Brain pericyte (primary cell): ENCODE measurements around the gene CLIC3.
"Not testable (repeated sequence)": the region's sequence is repeated elsewhere in the genome, so short reads cannot be mapped to it uniquely, and the experiment has no call there.

Experiments used
- DNase-seq: peaks from one replicate; pipeline ENCODE4 v3.0.0-alpha.2; 2012; ENCODE audit warnings: low read depth, low spot score

Gene CLIC3, protein sequence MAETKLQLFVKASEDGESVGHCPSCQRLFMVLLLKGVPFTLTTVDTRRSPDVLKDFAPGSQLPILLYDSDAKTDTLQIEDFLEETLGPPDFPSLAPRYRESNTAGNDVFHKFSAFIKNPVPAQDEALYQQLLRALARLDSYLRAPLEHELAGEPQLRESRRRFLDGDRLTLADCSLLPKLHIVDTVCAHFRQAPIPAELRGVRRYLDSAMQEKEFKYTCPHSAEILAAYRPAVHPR

DNA sequence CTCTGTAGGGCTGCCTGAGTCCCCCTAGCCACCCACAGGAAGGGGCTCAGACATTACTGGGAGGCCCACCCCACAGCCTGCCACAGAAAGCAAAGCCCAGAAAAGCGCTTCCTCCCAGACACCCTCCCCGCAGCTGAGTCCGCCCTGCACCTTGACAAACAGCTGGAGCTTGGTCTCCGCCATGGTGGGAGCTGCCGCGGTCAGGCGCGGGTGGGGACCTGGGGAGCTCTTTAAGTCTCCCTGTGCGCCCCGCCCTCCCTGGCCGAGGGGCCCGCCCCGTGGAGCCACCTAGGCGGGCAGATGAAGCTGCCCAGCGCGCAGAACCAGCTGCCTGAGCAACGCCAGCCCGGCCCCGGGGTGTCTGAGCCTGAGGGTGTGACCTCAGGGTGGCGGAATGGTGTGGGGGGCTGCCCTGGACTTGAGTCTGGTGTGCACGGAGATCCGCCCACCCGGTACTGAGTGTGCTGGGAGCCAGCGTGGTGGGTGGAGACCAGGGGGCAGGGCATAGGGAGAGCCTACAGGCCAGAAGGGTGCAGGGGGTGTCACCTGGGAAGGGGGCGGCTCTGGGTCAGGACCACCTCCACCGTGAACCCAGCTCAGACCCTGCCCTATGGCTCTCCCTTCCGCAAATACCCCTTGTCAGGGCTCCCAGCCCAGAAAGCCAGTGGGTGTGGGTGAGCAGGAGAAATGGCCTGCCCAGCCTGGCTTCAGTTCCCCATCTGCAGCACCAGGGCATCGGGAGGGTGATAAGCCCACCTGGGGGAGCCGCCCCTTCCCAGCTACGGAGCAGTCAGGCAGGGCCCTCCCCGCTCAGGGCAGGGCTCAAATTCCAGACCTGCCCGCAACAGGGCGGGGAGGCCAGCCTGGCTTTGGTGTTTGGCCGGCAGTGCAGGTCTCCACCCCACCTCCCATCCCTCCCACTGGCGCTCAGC, at the start of gene CLIC3:
Gene CLIC3, minus strand, starts transcription at position 208 of the 932 bp plus-strand sequence. Its CDS starts 25 bp downstream, at position 183.
- DNase-seq: no peak

- DNase-seq: no peak
Measured at GRCh38 chr9:137045294-137046087, 49.1 kb upstream of the CLIC3 start.

- no peak for DNase-seq
Measured at GRCh38 chr9:137044502-137045177, 48.3 kb upstream of the CLIC3 start.

GRCh38 chr9:137044037-137044436, 47.7 kb upstream of the CLIC3 start:
- no peak for DNase-seq

- no peak for DNase-seq
Measured at GRCh38 chr9:137042751-137043727, 46.7 kb upstream of the CLIC3 start.

GRCh38 chr9:137041124-137041523, 44.8 kb upstream of the CLIC3 start:
- DNase-seq: no peak

DNA sequence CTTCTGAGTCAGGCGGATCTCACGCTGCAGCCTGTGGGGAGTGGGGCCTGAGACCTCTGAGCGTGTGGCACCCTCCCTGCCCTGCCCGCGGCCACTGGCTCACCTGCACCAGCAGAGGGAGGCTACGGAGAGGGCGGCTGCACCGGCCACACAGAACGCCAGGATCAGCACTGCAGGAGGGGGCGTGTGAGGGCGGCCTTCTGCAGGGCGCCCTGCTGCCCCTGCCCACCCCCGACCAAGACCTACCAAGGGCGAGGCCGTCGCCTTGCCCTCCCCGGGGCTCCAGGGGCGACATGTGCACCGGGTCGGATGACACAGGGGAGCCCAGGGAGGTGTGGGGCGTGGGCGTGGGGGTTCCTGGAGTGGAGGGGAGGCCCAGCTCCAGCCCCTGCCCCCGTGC, 44.2 kb upstream of the CLIC3 start:
- DNase-seq: no peak

DNA sequence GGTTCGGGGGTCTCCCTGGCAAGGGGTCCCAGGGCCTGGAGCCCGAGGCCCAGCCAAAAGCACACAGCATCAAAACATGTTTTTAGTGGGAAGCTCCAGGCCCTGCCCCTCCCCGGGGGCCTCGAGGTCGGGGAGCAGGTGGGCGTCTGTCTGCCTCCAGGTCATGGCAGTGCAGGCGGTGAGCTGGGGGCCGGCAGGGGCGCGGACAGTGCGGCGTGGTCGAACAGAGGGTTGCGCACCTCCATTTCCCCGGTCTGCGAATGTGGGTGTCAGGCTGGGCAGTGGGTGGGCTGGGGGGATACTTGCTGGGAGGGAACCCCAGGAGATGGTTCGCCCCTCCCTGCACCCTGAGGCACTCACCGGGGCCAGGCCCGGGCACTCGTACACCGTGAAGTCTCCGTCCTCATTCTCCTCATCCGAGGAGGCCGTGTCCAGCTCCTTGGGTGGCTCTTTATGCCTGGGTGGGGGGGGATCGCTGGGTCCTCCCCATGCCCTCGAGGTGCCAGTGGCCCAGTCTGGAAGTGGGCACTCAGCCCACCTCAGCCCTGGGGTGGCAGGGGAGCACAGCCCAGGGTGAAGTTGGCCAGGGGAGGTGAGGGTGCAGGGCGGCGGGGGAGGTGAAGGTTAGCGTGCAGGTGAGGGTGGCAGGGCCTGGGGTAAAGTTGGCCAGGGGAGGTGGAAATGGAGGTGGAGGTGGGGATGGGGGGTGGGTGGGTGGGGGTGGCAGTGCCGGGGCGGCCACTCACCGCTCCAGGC, 43.4 kb upstream of the CLIC3 start:
- no peak for DNase-seq

GRCh38 chr9:137038916-137039315, 42.5 kb upstream of the CLIC3 start:
- no peak for DNase-seq

GRCh38 chr9:137037483-137037882, 41.1 kb upstream of the CLIC3 start:
- DNase-seq: no peak

- no peak for DNase-seq
Measured at GRCh38 chr9:137037035-137037434, 40.7 kb upstream of the CLIC3 start.

- DNase-seq: no peak
Measured at GRCh38 chr9:137035937-137036336, 39.6 kb upstream of the CLIC3 start.

GRCh38 chr9:137035507-137035834, 39.1 kb upstream of the CLIC3 start:
- no peak for DNase-seq

- no peak for DNase-seq
Measured at GRCh38 chr9:137034709-137035506, 38.5 kb upstream of the CLIC3 start.

DNA sequence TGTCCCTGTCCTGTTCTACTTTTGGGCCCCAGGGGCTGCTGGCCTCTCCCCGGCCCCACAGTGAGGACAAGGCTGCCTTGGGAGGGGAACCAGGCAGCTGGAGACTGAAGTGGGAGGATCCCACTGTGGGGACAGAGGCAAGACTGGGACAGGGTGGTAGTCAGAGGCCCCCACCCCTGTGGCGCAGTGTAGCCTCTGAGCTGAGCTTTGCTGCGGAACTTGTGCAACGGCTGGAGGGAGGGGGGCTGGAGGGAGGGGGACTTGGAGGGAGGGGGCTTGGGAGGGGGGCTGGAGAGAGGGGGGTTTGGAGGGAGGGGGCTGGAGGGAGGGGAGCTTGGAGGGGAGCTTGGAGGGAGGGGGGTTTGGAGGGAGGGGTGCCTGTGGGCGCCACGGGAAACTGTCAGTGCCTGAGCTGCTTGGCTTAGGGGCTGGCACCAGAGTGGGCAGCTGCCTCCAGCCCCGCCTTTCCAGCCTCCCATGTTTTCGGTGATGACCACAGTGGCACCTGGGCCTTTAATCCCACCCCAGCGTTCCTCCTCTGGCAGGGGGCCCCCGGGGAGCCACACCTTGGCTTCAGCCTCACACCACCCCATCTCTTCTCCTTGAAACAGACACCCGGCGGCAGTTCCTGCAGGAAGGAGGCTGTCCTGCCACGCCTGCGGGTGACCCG, 37.8 kb upstream of the CLIC3 start:
- DNase-seq: no peak

DNA sequence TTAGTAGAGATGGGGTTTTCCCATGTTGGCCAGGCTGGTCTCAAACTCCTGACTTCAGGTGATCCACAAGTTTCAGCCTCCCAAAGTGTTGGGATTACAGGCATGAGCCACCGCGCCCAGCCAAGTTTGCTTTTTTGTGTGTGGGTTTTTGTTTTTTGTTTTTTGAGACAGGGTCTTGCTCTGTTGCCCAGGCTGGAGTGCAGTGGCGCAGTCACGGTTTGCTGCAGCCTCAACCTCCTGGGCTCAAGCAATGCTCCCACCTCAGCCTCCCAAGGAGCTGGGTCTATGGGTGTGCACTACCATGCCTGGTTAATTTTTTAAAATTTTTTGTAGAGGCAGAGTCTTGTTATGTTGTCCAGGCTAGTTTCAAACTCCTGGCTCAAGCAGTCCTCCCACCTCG, 37.1 kb upstream of the CLIC3 start:
- not testable (repeated sequence) for DNase-seq

GRCh38 chr9:137032858-137033257, 36.5 kb upstream of the CLIC3 start:
- DNase-seq: no peak

DNA sequence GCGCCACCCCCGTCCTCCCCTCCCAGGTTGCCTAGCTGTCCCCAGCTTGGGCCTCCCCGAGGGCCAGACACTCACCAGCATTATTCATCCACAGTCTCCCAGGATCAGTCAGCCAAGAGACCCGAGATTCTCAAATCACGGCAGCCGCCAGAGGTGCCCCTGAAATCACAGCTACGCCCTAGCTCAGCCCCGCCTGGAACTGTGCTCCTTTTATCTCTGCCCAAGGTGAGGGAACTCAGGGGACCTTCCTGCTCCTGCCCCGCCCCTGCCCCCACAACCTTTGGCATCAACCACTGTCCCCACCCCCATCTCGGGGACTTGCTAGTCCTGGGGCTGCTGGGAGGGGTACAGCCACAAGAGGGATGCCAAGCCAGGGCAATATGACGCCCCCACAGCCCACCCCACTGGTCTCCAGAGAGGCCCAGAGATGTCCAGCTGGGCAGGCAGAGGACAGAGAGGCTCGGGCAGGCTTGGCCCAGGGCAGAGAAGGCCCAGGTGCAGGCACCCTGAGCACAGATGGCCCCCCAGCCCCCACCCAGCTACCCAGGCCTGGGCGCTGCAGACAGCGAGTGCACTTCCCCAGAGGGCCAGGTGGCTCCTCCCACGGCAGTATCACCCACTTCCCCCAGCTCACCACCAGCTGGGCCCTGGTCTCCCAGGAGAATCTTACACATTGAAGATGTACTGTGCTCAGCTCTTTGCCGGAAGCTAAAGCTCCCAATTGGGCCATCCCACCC, 35.7 kb upstream of the CLIC3 start, which contains the start of gene FUT7:
Gene FUT7, minus strand, starts transcription at position 185 of the 737 bp plus-strand sequence. Its CDS starts 97 bp downstream, at position 88.
- no peak for DNase-seq
